ENCODE results near the gene MORC4.

The MORC4 gene

GRCh38 chrX:106950381-106950780 lies 49.6 kb downstream of the MORC4 start:
- Histone ChIP-seq H3K36me3 (ENCODE audit: control insufficient read depth, insufficient read depth, low read length) (no peaks in the 10 kb centered on the region), H3K4me3 (ENCODE audit: low read length) (no peak overlapping the region), H3K27me3 (ENCODE audit: control insufficient read depth, insufficient read depth, low read length) (no peaks in the 10 kb centered on the region), H3K27ac (ENCODE audit: low read depth, low read length) (no peak overlapping the region), H3K9ac (ENCODE audit: low read length) (no peak overlapping the region), H3K4me1 (ENCODE audit: control insufficient read depth, insufficient read depth, low read length) (no peaks in the 10 kb centered on the region)

GRCh38 chrX:106949366-106949765 lies 50.6 kb downstream of the MORC4 start:
- no peaks in the 10 kb centered on the region for H3K36me3 ChIP-seq (ENCODE audit: control insufficient read depth, insufficient read depth, low read length)
- no peaks in the 10 kb centered on the region for H3K4me1 ChIP-seq (ENCODE audit: control insufficient read depth, insufficient read depth, low read length)
- H3K27ac ChIP-seq (ENCODE audit: low read depth, low read length): no peak overlapping the region
- no peaks in the 10 kb centered on the region for H3K27me3 ChIP-seq (ENCODE audit: control insufficient read depth, insufficient read depth, low read length)
- no peak overlapping the region for H3K9ac ChIP-seq (ENCODE audit: low read length)
- H3K4me3 ChIP-seq (ENCODE audit: low read length): no peak overlapping the region

GRCh38 chrX:106948641-106949040 lies 51.4 kb downstream of the MORC4 start:
- H3K27me3 ChIP-seq (ENCODE audit: control insufficient read depth, insufficient read depth, low read length): no peaks in the 10 kb centered on the region
- no peak overlapping the region for H3K9ac ChIP-seq (ENCODE audit: low read length)
- H3K36me3 ChIP-seq (ENCODE audit: control insufficient read depth, insufficient read depth, low read length): no peaks in the 10 kb centered on the region
- no peaks in the 10 kb centered on the region for H3K4me1 ChIP-seq (ENCODE audit: control insufficient read depth, insufficient read depth, low read length)
- H3K27ac ChIP-seq (ENCODE audit: low read depth, low read length): no peak overlapping the region
- H3K4me3 ChIP-seq (ENCODE audit: low read length): no peak overlapping the region

GRCh38 chrX:106946464-106946863 lies 53.5 kb downstream of the MORC4 start:
- no peaks in the 10 kb centered on the region for H3K4me1 ChIP-seq (ENCODE audit: control insufficient read depth, insufficient read depth, low read length)
- H3K4me3 ChIP-seq (ENCODE audit: low read length): no peak overlapping the region
- no peaks in the 10 kb centered on the region for H3K27me3 ChIP-seq (ENCODE audit: control insufficient read depth, insufficient read depth, low read length)
- no peak overlapping the region for H3K9ac ChIP-seq (ENCODE audit: low read length)
- H3K36me3 ChIP-seq (ENCODE audit: control insufficient read depth, insufficient read depth, low read length): no peaks in the 10 kb centered on the region
- H3K27ac ChIP-seq (ENCODE audit: low read depth, low read length): no peak overlapping the region

- no peak overlapping the region for H3K4me3 ChIP-seq (ENCODE audit: low read length)
- H3K4me1 ChIP-seq (ENCODE audit: control insufficient read depth, insufficient read depth, low read length): no peaks in the 10 kb centered on the region
- no peaks in the 10 kb centered on the region for H3K27me3 ChIP-seq (ENCODE audit: control insufficient read depth, insufficient read depth, low read length)
- no peak overlapping the region for H3K9ac ChIP-seq (ENCODE audit: low read length)
- H3K27ac ChIP-seq (ENCODE audit: low read depth, low read length): no peak overlapping the region
- no peaks in the 10 kb centered on the region for H3K36me3 ChIP-seq (ENCODE audit: control insufficient read depth, insufficient read depth, low read length)
Observed at GRCh38 chrX:106940068-106940467, 59.9 kb downstream of the MORC4 start.

- Histone ChIP-seq H3K4me3 (ENCODE audit: low read length) (no peak overlapping the region), H3K4me1 (ENCODE audit: control insufficient read depth, insufficient read depth, low read length) (no peaks in the 10 kb centered on the region), H3K36me3 (ENCODE audit: control insufficient read depth, insufficient read depth, low read length) (no peaks in the 10 kb centered on the region), H3K27me3 (ENCODE audit: control insufficient read depth, insufficient read depth, low read length) (no peaks in the 10 kb centered on the region), H3K27ac (ENCODE audit: low read depth, low read length) (no peak overlapping the region), H3K9ac (ENCODE audit: low read length) (no peak overlapping the region)
Observed at GRCh38 chrX:106939566-106939965, 60.4 kb downstream of the MORC4 start.

- Histone ChIP-seq H3K27me3 (ENCODE audit: control insufficient read depth, insufficient read depth, low read length) (no peaks in the 10 kb centered on the region), H3K27ac (ENCODE audit: low read depth, low read length) (no peak overlapping the region), H3K36me3 (ENCODE audit: control insufficient read depth, insufficient read depth, low read length) (no peaks in the 10 kb centered on the region), H3K9ac (ENCODE audit: low read length) (no peak overlapping the region), H3K4me1 (ENCODE audit: control insufficient read depth, insufficient read depth, low read length) (no peaks in the 10 kb centered on the region), H3K4me3 (ENCODE audit: low read length) (no peak overlapping the region)
Observed at GRCh38 chrX:106936246-106936645, 63.8 kb downstream of the MORC4 start.

GRCh38 chrX:106935175-106935574 lies 64.8 kb downstream of the MORC4 start:
- Histone ChIP-seq H3K27ac (ENCODE audit: low read depth, low read length) (no peak overlapping the region), H3K4me1 (ENCODE audit: control insufficient read depth, insufficient read depth, low read length) (no peaks in the 10 kb centered on the region), H3K36me3 (ENCODE audit: control insufficient read depth, insufficient read depth, low read length) (no peaks in the 10 kb centered on the region), H3K27me3 (ENCODE audit: control insufficient read depth, insufficient read depth, low read length) (no peaks in the 10 kb centered on the region), H3K9ac (ENCODE audit: low read length) (no peak overlapping the region), H3K4me3 (ENCODE audit: low read length) (no peak overlapping the region)

- no peaks in the 10 kb centered on the region for H3K36me3 ChIP-seq (ENCODE audit: control insufficient read depth, insufficient read depth, low read length)
- H3K4me3 ChIP-seq (ENCODE audit: low read length): no peak overlapping the region
- H3K4me1 ChIP-seq (ENCODE audit: control insufficient read depth, insufficient read depth, low read length): no peaks in the 10 kb centered on the region
- no peak overlapping the region for H3K9ac ChIP-seq (ENCODE audit: low read length)
- H3K27me3 ChIP-seq (ENCODE audit: control insufficient read depth, insufficient read depth, low read length): no peaks in the 10 kb centered on the region
- H3K27ac ChIP-seq (ENCODE audit: low read depth, low read length): no peak overlapping the region
Observed at GRCh38 chrX:106933538-106933961, 66.5 kb downstream of the MORC4 start.

- Histone ChIP-seq H3K9ac (ENCODE audit: low read length) (no peak overlapping the region), H3K27ac (ENCODE audit: low read depth, low read length) (no peak overlapping the region), H3K27me3 (ENCODE audit: control insufficient read depth, insufficient read depth, low read length) (no peaks in the 10 kb centered on the region), H3K36me3 (ENCODE audit: control insufficient read depth, insufficient read depth, low read length) (no peaks in the 10 kb centered on the region), H3K4me1 (ENCODE audit: control insufficient read depth, insufficient read depth, low read length) (no peaks in the 10 kb centered on the region), H3K4me3 (ENCODE audit: low read length) (no peak overlapping the region)
Observed at GRCh38 chrX:106932960-106933537, 67.0 kb downstream of the MORC4 start.

- H3K36me3 ChIP-seq (ENCODE audit: control insufficient read depth, insufficient read depth, low read length): no peaks in the 10 kb centered on the region
- no peaks in the 10 kb centered on the region for H3K27me3 ChIP-seq (ENCODE audit: control insufficient read depth, insufficient read depth, low read length)
- no peak overlapping the region for H3K27ac ChIP-seq (ENCODE audit: low read depth, low read length)
- no peaks in the 10 kb centered on the region for H3K4me1 ChIP-seq (ENCODE audit: control insufficient read depth, insufficient read depth, low read length)
- H3K4me3 ChIP-seq (ENCODE audit: low read length): no peak overlapping the region
- no peak overlapping the region for H3K9ac ChIP-seq (ENCODE audit: low read length)
Observed at GRCh38 chrX:106932492-106932923, 67.5 kb downstream of the MORC4 start.

- H3K27ac ChIP-seq (ENCODE audit: low read depth, low read length): no peak overlapping the region
Observed at GRCh38 chrX:106931831-106932491, 68.1 kb downstream of the MORC4 start.

GRCh38 chrX:106928227-106928626 lies 71.8 kb downstream of the MORC4 start:
- no peak overlapping the region for H3K9ac ChIP-seq (ENCODE audit: low read length)
- no peaks in the 10 kb centered on the region for H3K27me3 ChIP-seq (ENCODE audit: control insufficient read depth, insufficient read depth, low read length)
- H3K4me3 ChIP-seq (ENCODE audit: low read length): no peak overlapping the region

More at GRCh38 chrX:106931831-106932491, 68.1 kb downstream of the MORC4 start:
- H3K4me1 ChIP-seq (ENCODE audit: control insufficient read depth, insufficient read depth, low read length): no peaks in the 10 kb centered on the region
- H3K27me3 ChIP-seq (ENCODE audit: control insufficient read depth, insufficient read depth, low read length): no peaks in the 10 kb centered on the region
- H3K36me3 ChIP-seq (ENCODE audit: control insufficient read depth, insufficient read depth, low read length): no peaks in the 10 kb centered on the region
- H3K9ac ChIP-seq (ENCODE audit: low read length): no peak overlapping the region
- H3K4me3 ChIP-seq (ENCODE audit: low read length): no peak overlapping the region

More at GRCh38 chrX:106928227-106928626, 71.8 kb downstream of the MORC4 start:
- Histone ChIP-seq H3K27ac (ENCODE audit: low read depth, low read length) (no peak overlapping the region), H3K4me1 (ENCODE audit: control insufficient read depth, insufficient read depth, low read length) (no peaks in the 10 kb centered on the region), H3K36me3 (ENCODE audit: control insufficient read depth, insufficient read depth, low read length) (no peaks in the 10 kb centered on the region)

Measured in rectal smooth muscle tissue (tissue), 1 donor.